Transverse colon (tissue), 4 donors: ENCODE results near the gene CKLF. TPM values are rescaled to one million over a fixed set of nuclear protein-coding genes. Genes with fewer than 3 reads are reported as not detected.
A peak's percentile ranks its signal among the peaks of the same experiment; 100 is the strongest.
"Not testable (repeated sequence)": the region's sequence is repeated elsewhere in the genome, so short reads cannot be mapped to it uniquely, and the experiment has no call there.

Experiments
- DNase-seq: peaks from one replicate; pipeline ENCODE4 v3.0.0-alpha.2; 2019
- H3K27ac ChIP-seq, 4 donors: fragments of 200-600 bp; sonication (generic); 2 replicates each; pipeline ENCODE4 v1.5.1; 2016 to 2018; ENCODE audit warnings: inconsistent platforms in 4 of 4
- H3K27me3 ChIP-seq: fragments of 200-600 bp; sonication (generic); 2 replicates; pipeline ENCODE4 v1.5.1; 2017; ENCODE audit warnings: inconsistent platforms
- H3K36me3 ChIP-seq, 4 donors: fragments of 200-600 bp; sonication (generic); 2 replicates each; pipeline ENCODE4 v1.5.1; 2017 to 2019; ENCODE audit warnings: inconsistent platforms in 4 of 4
- H3K4me1 ChIP-seq, 4 donors: fragments of 200-600 bp; sonication (generic); 2 replicates each; pipeline ENCODE4 v1.5.1; 2017 to 2020; ENCODE audit warnings: inconsistent platforms in 4 of 4
- H3K4me3 ChIP-seq, 4 donors: fragments of 200-600 bp; sonication (generic); 1 replicate in 1 of 4; 2 replicates in 3 of 4; pipeline versions ENCODE4 v1.5.1 to v1.6.1; 2017 to 2019; ENCODE audit warnings: inconsistent platforms in 4 of 4
- H3K9me3 ChIP-seq, 2 donors: fragments of 200-600 bp; sonication (generic); 2 replicates each; pipeline ENCODE4 v1.5.1; 2017 to 2019; ENCODE audit warnings: inconsistent platforms in 2 of 2
- CTCF ChIP-seq, 5 experiments: fragments of 200-600 bp in 3 of 5; fragments of 450-650 bp in 2 of 5; sonication (generic) in 3 of 5; IDR thresholded peaks; 1 replicate in 2 of 5; 2 replicates in 3 of 5; pipeline ENCODE4 v1.5.1; 2016 to 2017; ENCODE audit warnings: antibody characterized with exemption in 5 of 5, inconsistent platforms in 3 of 5, mild to moderate bottlenecking in 2 of 5, moderate library complexity in 1 of 5
- EP300 ChIP-seq: sonication (generic); formaldehyde crosslinking; IDR thresholded peaks from one replicate; pipeline ENCODE4 v1.6.1; 2017; ENCODE audit warnings: antibody characterized with exemption, low read depth
- POLR2A ChIP-seq: fragments of 450-650 bp; IDR thresholded peaks from one replicate; pipeline ENCODE4 v1.6.1; 2016; ENCODE audit warnings: antibody characterized with exemption, mild to moderate bottlenecking, moderate library complexity
- POLR2AphosphoS5 ChIP-seq, 3 donors: sonication (generic); formaldehyde crosslinking; IDR thresholded peaks; one replicate each; pipeline ENCODE4 v1.6.1; 2016; ENCODE audit warnings: antibody characterized with exemption in 3 of 3
- WGBS, 2 donors: methylation state at CpG; one replicate each; pipeline ENCODE4 v1.1.5; 2018; ENCODE audit warnings: low coverage in 1 of 2; 5-methylcytosine and 5-hydroxymethylcytosine counted together
- in situ Hi-C, 4 donors: fragments of 200-750 bp; cut with MboI; loops; one replicate each; pipeline versions ENCODE4 v1.15.0 to v1.15.1; 2017; ENCODE audit warnings: low sequenced_read_pairs in 3 of 4, low pct_ligation_motif_present in 1 of 4, low pct_unique_long_range_greater_than_20kb in 1 of 4
- intact Hi-C: fragments of 100-400 bp; cut with DNase I; formaldehyde crosslinking; loops from one replicate; pipeline ENCODE4 v1.15.1; 2023; ENCODE audit warnings: low total_unique reads
- total RNA-seq, 4 donors: library from RNA; depleted of rRNA; stranded (reverse); fragments of >200 nt; gene quantifications; one replicate each; pipeline ENCODE4 v1.1.0, GENCODE V29; 2016

Gene CKLF
- total RNA-seq, 4 donors from 2014 or later = 25.3 to 108 (median 39.1) TPM

GRCh38 chr16:66609139-66609510 lies 56.7 kb downstream of the CKLF start:
- in situ Hi-C loops (loop anchor here in 2 of 4 donors (10.0 to 25.0 kb wide), 2 partner anchors 197 to 204 kb away; no protein-coding TSS in a partner anchor), intact Hi-C loops (loop anchor here (5.0 to 10.0 kb wide), 2 partner anchors 204 to 258 kb away; no protein-coding TSS in a partner anchor)
- Histone ChIP-seq H3K27me3 (peaks cover 16% of the 10 kb centered on the region), H3K9me3 (no peaks in the 10 kb centered on the region), H3K36me3 (no peaks in the 10 kb centered on the region), H3K27ac (peak overlapping the region in 1 of 4 donors; percentile 1), H3K4me1 (peaks cover 0 to 33% (median 19%) of the 10 kb centered on the region in 4 donors), H3K4me3 (no peak overlapping the region)
- DNase-seq = no peak
- TF ChIP-seq POLR2AphosphoS5 (IDR thresholded peaks at IDR 0.05) (no peak), CTCF (IDR thresholded peaks at IDR 0.05) (no peak), POLR2A (no peak), EP300 (no peak)
- 80% methylated on average over 12 of the region's 12 CpGs; no CpG with 5 or more reads in 1 of the 2 donors for WGBS, 2 donors

- in situ Hi-C loops (loop anchor here in 1 of 4 donors (25.0 kb wide), 1 partner anchor 198 kb away; no protein-coding TSS in a partner anchor), intact Hi-C loops (no loop called here)
- peaks cover 5% of the 10 kb centered on the region for H3K27me3 ChIP-seq
- H3K4me1 ChIP-seq = peaks cover 0 to 26% (median 12%) of the 10 kb centered on the region in 4 donors
- H3K36me3 ChIP-seq = no peaks in the 10 kb centered on the region
- 87 to 95% methylated on average over 6 to 14 of the region's 14 CpGs for WGBS, 2 donors
- no peaks in the 10 kb centered on the region for H3K9me3 ChIP-seq
- no peak overlapping the region for H3K27ac ChIP-seq
- TF ChIP-seq POLR2A (no peak), EP300 (no peak), CTCF (IDR thresholded peaks at IDR 0.05) (no peak), POLR2AphosphoS5 (IDR thresholded peaks at IDR 0.05) (no peak)
- no peak overlapping the region for H3K4me3 ChIP-seq
- DNase-seq = no peak
Measured at GRCh38 chr16:66610111-66610820, 57.9 kb downstream of the CKLF start.

- intact Hi-C loops = not testable (repeated sequence)
Measured at GRCh38 chr16:66611911-66612310, 59.5 kb downstream of the CKLF start.

GRCh38 chr16:66612422-66612821 lies 60.0 kb downstream of the CKLF start:
- Histone ChIP-seq H3K4me3 (no peak overlapping the region), H3K36me3 (no peaks in the 10 kb centered on the region), H3K9me3 (no peaks in the 10 kb centered on the region), H3K27me3 (no peaks in the 10 kb centered on the region), H3K4me1 (peaks cover 0 to 11% (median 4%) of the 10 kb centered on the region in 4 donors), H3K27ac (no peak overlapping the region)
- WGBS, 2 donors = 93% methylated on average over 12 of the region's 14 CpGs; no CpG with 5 or more reads in 1 of the 2 donors
- in situ Hi-C loops = loop anchor here in 1 of 4 donors (25.0 kb wide), 1 partner anchor 200 kb away; no protein-coding TSS in a partner anchor
- no peak for TF ChIP-seq POLR2A
- no peak for TF ChIP-seq EP300
- no peak for TF ChIP-seq POLR2AphosphoS5 (IDR thresholded peaks at IDR 0.05)
- no peak for TF ChIP-seq CTCF (IDR thresholded peaks at IDR 0.05)
- DNase-seq = no peak
- intact Hi-C loops = no loop called here

More at GRCh38 chr16:66611911-66612310, 59.5 kb downstream of the CKLF start:
- not testable (repeated sequence) for DNase-seq, H3K27ac ChIP-seq, H3K27me3 ChIP-seq, H3K9me3 ChIP-seq, H3K4me3 ChIP-seq, H3K36me3 ChIP-seq
- 96% methylated on average over 8 of the region's 8 CpGs; no CpG with 5 or more reads in 1 of the 2 donors for WGBS, 2 donors
- peaks cover 0 to 11% (median 4%) of the 10 kb centered on the region in 4 donors for H3K4me1 ChIP-seq
- in situ Hi-C loops = loop anchor here in 1 of 4 donors (25.0 kb wide), 1 partner anchor 200 kb away; no protein-coding TSS in a partner anchor
